GM21619 (cell line): ENCODE results near the gene LSS.
"Not testable (repeated sequence)": the region's sequence is repeated elsewhere in the genome, so short reads cannot be mapped to it uniquely, and the experiment has no call there.

Source experiments
- ATAC-seq: cut with Tn5 transposase; IDR thresholded peaks from one replicate; pipeline ENCODE4 v1.9.1; 2021; ENCODE audit not compliant: unreplicated experiment

Gene LSS

DNA sequence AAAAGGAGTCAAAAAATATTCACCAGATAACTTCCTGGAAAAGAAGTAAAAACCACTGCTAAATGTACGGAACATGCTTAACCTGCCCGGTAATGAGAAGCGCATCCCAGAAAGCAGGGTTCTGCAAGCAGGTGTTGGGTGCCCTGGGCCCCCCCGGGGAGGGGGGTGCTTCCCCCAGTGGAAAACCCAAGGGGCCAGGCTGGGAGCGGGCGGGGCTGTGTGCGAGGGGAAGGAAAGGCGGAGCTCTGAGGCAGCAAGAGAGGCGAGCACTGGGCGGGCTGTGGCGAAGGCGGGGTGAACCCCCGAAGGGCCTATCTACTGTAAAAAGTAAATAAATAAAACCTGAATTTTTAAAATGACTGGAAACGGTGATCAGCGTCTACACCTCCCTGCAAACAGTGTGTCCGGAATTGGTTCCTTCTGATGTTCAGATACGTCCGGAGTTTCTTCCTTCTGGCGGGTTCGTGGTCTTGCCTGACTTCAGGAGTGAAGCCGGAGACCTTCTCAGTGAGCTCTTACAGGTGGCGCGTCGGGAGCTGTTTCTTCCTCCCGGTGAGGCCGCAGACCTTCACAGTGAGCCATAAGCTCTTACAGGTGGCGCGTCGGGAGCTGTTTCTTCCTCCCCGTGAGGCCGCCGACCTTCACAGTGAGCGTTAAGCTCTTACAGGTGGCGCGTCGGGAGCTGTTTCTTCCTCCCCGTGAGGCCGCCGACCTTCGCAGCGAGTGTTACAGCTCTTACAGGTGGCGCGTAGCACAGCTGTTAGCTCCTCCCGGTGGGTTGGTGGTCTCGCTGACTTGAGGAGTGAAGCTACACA is 86.6 kb downstream of the LSS start:
- ATAC-seq = no peak

GRCh38 chr21:46140352-46141003 is 88.1 kb downstream of the LSS start:
- ATAC-seq = not testable (repeated sequence)

DNA sequence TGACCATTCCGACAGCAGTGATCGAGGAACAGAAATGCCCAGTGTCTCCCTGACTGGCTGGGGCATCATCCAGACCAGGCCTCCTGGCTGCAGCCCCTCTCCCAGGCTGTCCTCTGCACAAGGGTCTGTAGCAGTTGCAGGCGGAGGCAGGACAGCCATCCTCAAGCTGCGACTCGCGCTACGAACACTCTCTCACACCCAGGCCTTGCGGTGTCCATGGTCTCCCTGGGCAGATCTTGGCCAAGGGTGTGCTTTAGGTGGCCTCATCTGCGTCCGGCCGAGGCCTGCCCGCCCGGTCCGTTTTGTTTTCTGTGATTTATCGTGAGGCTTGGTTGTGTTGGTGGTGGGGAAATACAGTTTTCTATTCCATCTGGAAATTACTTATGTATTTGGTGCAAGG is 88.9 kb downstream of the LSS start:
- ATAC-seq = no peak

GRCh38 chr21:46138383-46138970 is 90.1 kb downstream of the LSS start:
- no peak for ATAC-seq
